Astrocyte of the cerebellum (primary cell): ENCODE results near the gene LDLRAD2.
A peak's percentile ranks its signal among the peaks of the same experiment; 100 is the strongest.

ENCODE experiments used
- DNase-seq: peaks from one replicate; pipeline ENCODE4 v3.0.0-alpha.2; 2011; ENCODE audit warnings: low read depth
- H3K4me3 ChIP-seq: 2 replicates; pipeline ENCODE4 v1.5.1; 2011; ENCODE audit warnings: mild to moderate bottlenecking, low read depth, low read length, moderate library complexity
- in situ Hi-C: cut with HindIII; loops from 2 replicates; pipeline ENCODE4 v1.10.0; 2017; ENCODE audit warnings: low sequenced_read_pairs
- TF ChIP-seq, protein P1 (sequence below): IDR thresholded peaks from 2 replicates; pipeline ENCODE4 v1.5.1; 2012; ENCODE audit warnings: low read length, low read depth, moderate library complexity, mild to moderate bottlenecking; ENCODE audit errors: missing control alignments

LDLRAD2 gene

DNA sequence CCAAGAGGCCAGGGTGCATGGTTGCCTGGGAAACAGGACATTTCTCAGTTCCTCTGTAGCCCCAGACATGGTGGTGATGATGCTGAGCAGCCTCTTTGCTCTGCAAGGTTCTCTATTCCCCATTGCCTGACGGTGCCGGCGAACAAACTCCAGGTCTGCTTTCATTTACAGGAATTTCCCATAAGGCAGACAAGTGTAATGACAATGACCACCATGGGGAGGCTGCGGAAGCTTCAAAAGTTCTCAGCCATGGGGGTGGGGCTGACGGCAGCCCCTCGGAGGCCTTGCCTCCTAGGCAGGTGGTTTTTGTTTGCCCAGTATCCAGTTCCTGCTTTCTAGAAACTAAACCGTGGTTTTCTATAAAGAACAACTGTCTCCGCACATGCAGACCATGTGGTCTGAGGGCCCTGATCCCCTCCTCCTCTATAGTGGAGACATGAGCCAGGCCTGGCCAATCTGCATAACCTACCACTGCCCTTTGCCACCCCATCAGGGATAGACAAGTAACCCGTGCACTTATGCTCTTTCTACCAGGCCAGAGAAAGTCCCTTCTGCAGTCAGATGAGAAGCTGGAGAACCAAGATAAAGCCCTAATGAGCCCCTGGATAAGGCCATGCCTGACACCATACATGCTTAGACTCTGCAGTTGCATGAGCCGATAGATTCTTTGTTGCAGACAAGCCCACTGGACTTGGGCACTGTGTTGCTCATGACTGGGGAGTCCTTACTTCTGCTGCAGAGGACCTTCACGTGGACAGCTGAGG lies 54.1 kb downstream of the LDLRAD2 start:
- in situ Hi-C loops: no loop called here
- TF ChIP-seq, protein P1, sequence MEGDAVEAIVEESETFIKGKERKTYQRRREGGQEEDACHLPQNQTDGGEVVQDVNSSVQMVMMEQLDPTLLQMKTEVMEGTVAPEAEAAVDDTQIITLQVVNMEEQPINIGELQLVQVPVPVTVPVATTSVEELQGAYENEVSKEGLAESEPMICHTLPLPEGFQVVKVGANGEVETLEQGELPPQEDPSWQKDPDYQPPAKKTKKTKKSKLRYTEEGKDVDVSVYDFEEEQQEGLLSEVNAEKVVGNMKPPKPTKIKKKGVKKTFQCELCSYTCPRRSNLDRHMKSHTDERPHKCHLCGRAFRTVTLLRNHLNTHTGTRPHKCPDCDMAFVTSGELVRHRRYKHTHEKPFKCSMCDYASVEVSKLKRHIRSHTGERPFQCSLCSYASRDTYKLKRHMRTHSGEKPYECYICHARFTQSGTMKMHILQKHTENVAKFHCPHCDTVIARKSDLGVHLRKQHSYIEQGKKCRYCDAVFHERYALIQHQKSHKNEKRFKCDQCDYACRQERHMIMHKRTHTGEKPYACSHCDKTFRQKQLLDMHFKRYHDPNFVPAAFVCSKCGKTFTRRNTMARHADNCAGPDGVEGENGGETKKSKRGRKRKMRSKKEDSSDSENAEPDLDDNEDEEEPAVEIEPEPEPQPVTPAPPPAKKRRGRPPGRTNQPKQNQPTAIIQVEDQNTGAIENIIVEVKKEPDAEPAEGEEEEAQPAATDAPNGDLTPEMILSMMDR: peak; percentile 14
- DNase-seq: no peak
- no peak overlapping the region for H3K4me3 ChIP-seq

DNA sequence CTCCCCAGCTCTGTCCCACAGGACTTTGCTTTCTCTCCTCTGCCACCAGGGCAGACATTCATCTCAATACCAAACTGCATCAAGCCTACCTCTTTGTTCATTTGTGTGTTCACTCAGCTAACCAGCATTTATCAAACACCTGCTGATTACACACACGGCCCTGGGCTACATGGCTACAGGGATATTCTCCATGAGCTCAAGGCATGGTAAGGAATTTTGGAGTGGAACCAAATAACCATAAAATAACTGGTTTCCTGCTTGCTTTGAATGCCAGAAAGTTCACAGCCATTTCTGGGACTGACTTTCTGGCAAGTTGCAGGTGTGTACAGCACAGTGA lies 54.6 kb downstream of the LDLRAD2 start:
- in situ Hi-C loops: no loop called here
- H3K4me3 ChIP-seq: no peak overlapping the region
- TF ChIP-seq, protein P1: no peak
- peak; percentile 8 for DNase-seq

- no peak for DNase-seq
- TF ChIP-seq, protein P1: no peak
- in situ Hi-C loops: no loop called here
- no peak overlapping the region for H3K4me3 ChIP-seq
Observed at GRCh38 chr1:21867451-21867996, 55.5 kb downstream of the LDLRAD2 start.

GRCh38 chr1:21868482-21868881 lies 56.4 kb downstream of the LDLRAD2 start:
- TF ChIP-seq, protein P1: no peak
- H3K4me3 ChIP-seq: no peak overlapping the region
- in situ Hi-C loops: no loop called here
- no peak for DNase-seq

- in situ Hi-C loops: no loop called here
- DNase-seq: no peak
- TF ChIP-seq, protein P1: no peak
- H3K4me3 ChIP-seq: no peak overlapping the region
Observed at GRCh38 chr1:21868941-21869454, 56.9 kb downstream of the LDLRAD2 start.

GRCh38 chr1:21869620-21870121 lies 57.6 kb downstream of the LDLRAD2 start:
- DNase-seq: peak; percentile 64
- TF ChIP-seq, protein P1: no peak
- in situ Hi-C loops: no loop called here
- H3K4me3 ChIP-seq: no peak overlapping the region
